Upper lobe of left lung (tissue), 4 donors: Measurements from ENCODE around the gene PGP.

Source experiments
- POLR2A ChIP-seq, 4 donors: fragments of 450-650 bp; IDR thresholded peaks; one replicate each; pipeline ENCODE4 v1.5.1; 2016 to 2017; ENCODE audit warnings: antibody characterized with exemption in 4 of 4, mild to moderate bottlenecking in 2 of 4
- POLR2AphosphoS5 ChIP-seq, 2 donors: sonication (generic); formaldehyde crosslinking; IDR thresholded peaks; one replicate each; pipeline ENCODE4 v1.5.1; 2017; ENCODE audit warnings: antibody characterized with exemption in 2 of 2
- TF ChIP-seq, protein P1 (sequence below), 6 experiments: fragments of 450-650 bp in 4 of 6; fragments of 200-600 bp in 2 of 6; sonication (generic) in 2 of 6; IDR thresholded peaks; one replicate each; pipeline ENCODE4 v1.5.1; 2016 to 2019; ENCODE audit warnings: antibody characterized with exemption in 6 of 6

DNA sequence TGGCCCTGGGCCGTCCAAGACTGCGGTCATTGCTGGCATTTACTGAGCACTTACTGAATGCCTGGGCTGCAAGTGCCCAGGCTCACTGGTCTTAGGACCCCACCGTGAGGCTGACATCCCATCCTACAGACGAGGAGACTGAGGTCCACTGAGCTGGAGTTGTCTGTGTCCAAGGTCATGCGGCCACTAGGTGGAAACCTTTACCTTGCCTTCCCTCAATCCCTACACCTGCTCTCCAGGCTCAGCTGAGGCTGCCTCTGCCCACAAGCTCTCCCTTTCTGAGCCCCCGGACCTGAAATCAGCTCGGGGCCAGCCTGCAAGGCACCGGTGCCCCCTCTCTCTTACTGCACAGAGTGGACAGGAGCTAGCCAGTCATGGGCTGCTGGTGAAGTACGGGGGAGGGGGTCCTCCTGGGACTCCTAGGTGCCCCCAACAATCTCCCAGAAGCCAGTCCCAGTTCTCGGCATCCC, 19.8 kb downstream of the PGP start:
- TF ChIP-seq POLR2AphosphoS5 (IDR thresholded peaks at IDR 0.05) (no peak), POLR2A (IDR thresholded peaks at IDR 0.05) (no peak)
- TF ChIP-seq, protein P1, sequence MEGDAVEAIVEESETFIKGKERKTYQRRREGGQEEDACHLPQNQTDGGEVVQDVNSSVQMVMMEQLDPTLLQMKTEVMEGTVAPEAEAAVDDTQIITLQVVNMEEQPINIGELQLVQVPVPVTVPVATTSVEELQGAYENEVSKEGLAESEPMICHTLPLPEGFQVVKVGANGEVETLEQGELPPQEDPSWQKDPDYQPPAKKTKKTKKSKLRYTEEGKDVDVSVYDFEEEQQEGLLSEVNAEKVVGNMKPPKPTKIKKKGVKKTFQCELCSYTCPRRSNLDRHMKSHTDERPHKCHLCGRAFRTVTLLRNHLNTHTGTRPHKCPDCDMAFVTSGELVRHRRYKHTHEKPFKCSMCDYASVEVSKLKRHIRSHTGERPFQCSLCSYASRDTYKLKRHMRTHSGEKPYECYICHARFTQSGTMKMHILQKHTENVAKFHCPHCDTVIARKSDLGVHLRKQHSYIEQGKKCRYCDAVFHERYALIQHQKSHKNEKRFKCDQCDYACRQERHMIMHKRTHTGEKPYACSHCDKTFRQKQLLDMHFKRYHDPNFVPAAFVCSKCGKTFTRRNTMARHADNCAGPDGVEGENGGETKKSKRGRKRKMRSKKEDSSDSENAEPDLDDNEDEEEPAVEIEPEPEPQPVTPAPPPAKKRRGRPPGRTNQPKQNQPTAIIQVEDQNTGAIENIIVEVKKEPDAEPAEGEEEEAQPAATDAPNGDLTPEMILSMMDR (IDR thresholded peaks at IDR 0.05), result peak; percentile 39 to 67 (median 50)
